ENCODE measurements around the gene NSUN3. TPM values are rescaled to one million over a fixed set of nuclear protein-coding genes. Genes with fewer than 3 reads are reported as not detected.

NSUN3 gene
- total and polyA plus RNA-seq, 12 donors = 3.1 to 18.9 (median 12.1) TPM

DNA sequence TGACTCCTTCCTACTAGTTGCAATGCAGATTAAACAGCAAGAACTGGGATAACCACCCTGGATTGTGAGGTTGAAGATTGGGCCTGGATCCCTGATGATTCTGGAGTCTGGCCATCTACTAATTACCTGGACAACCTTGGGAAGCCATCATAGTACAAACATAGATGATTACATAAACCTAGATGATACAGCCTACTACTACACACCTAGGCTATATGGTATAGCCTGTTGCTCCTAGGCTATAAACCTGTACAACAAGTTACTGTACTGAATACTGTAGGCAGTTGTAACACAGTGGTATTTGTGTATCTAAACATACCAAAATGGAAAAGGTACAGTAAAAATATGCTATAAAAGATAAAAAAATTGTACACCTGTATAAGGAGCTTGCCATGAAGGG, 48.0 kb downstream of the NSUN3 start:
- H3K4me1 ChIP-seq (replicated peaks in 1 of 2) = no peaks in the 10 kb centered on the region
- intact Hi-C loops (cut with DNase I) = no loop called here
- H3K4me3 ChIP-seq = no peak overlapping the region
- no peaks in the 10 kb centered on the region for H3K9me3 ChIP-seq (replicated peaks in 1 of 3)
- H3K27ac ChIP-seq = no peak overlapping the region
- H3K27me3 ChIP-seq = no peaks in the 10 kb centered on the region
- TF ChIP-seq POLR2A (IDR thresholded peaks at IDR 0.05) = no peak
- TF ChIP-seq, protein P1, sequence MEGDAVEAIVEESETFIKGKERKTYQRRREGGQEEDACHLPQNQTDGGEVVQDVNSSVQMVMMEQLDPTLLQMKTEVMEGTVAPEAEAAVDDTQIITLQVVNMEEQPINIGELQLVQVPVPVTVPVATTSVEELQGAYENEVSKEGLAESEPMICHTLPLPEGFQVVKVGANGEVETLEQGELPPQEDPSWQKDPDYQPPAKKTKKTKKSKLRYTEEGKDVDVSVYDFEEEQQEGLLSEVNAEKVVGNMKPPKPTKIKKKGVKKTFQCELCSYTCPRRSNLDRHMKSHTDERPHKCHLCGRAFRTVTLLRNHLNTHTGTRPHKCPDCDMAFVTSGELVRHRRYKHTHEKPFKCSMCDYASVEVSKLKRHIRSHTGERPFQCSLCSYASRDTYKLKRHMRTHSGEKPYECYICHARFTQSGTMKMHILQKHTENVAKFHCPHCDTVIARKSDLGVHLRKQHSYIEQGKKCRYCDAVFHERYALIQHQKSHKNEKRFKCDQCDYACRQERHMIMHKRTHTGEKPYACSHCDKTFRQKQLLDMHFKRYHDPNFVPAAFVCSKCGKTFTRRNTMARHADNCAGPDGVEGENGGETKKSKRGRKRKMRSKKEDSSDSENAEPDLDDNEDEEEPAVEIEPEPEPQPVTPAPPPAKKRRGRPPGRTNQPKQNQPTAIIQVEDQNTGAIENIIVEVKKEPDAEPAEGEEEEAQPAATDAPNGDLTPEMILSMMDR (IDR thresholded peaks at IDR 0.05) = no peak
- no peaks in the 10 kb centered on the region for H3K36me3 ChIP-seq (replicated peaks in 1 of 2)
- no peak for DNase-seq

GRCh38 chr3:94114666-94115065, 51.8 kb downstream of the NSUN3 start:
- WGBS, 4 donors = 92 to 96% (median 94%) methylated on average over 5 of the region's 5 CpGs
- no peak for TF ChIP-seq POLR2A (IDR thresholded peaks at IDR 0.05)
- TF ChIP-seq, protein P1 (IDR thresholded peaks at IDR 0.05) = no peak
- Histone ChIP-seq H3K4me3 (no peak overlapping the region), H3K27me3 (no peaks in the 10 kb centered on the region), H3K9me3 (replicated peaks in 1 of 3) (no peaks in the 10 kb centered on the region), H3K27ac (no peak overlapping the region), H3K4me1 (replicated peaks in 1 of 2) (peaks cover 0 to 9% of the 10 kb centered on the region in 2 donors), H3K36me3 (replicated peaks in 1 of 2) (no peaks in the 10 kb centered on the region)
- no peak for DNase-seq
- intact Hi-C loops (cut with DNase I) = no loop called here

DNA sequence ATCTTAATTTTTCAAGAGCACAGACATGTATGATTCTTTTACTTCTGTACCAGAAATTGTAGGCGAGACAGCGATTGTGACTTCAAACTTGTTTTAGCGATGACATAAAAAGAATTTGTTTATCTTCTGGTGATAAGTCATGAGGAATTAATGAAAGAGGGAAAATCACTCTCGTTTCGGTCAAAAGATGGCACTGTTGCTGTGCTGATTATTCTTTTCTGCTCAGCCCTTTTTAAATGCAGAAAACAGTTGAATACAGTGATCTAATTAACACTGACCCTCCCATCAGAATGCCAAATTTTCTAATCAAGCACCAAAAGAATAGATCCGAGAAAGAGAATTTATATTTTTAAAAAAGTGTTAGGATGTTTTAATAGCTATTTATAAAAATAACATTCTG, 52.6 kb downstream of the NSUN3 start:
- no peaks in the 10 kb centered on the region for H3K9me3 ChIP-seq (replicated peaks in 1 of 3)
- H3K36me3 ChIP-seq (replicated peaks in 1 of 2) = no peaks in the 10 kb centered on the region
- intact Hi-C loops (cut with DNase I) = no loop called here
- peaks cover 0 to 9% of the 10 kb centered on the region in 2 donors for H3K4me1 ChIP-seq (replicated peaks in 1 of 2)
- no peaks in the 10 kb centered on the region for H3K27me3 ChIP-seq
- 62 to 69% (median 64%) methylated on average over 6 of the region's 6 CpGs for WGBS, 4 donors
- H3K4me3 ChIP-seq = no peak overlapping the region
- H3K27ac ChIP-seq = no peak overlapping the region
- DNase-seq = no peak
- TF ChIP-seq, protein P1 (IDR thresholded peaks at IDR 0.05) = peak in 1 of 6 experiments; percentile 31
- no peak for TF ChIP-seq POLR2A (IDR thresholded peaks at IDR 0.05)

DNA sequence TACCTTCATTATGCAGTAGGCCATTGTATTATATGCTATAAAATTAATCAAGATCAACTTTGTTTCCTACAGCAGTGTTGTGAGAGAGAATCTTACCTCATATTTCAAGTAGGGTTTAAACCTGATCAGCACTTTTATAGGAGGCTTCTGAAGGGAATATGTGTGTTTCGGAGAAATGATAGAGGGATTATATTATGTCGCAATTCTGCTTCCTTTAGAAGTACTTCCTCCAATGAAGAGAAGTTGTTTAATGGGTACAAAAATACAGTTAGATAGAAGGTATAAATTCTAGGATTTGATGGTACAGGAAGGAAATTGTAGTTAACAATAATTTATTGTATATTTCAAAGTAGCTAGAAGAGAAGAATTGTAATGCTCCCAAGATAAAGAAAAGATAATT, 54.9 kb downstream of the NSUN3 start:
- TF ChIP-seq, protein P1 (IDR thresholded peaks at IDR 0.05) = no peak
- TF ChIP-seq POLR2A (IDR thresholded peaks at IDR 0.05) = no peak
- H3K4me3 ChIP-seq = no peak overlapping the region
- H3K27me3 ChIP-seq = no peaks in the 10 kb centered on the region
- H3K27ac ChIP-seq = no peak overlapping the region
- H3K36me3 ChIP-seq (replicated peaks in 1 of 2) = no peaks in the 10 kb centered on the region
- WGBS, 4 donors = 85 to 89% (median 88%) methylated on average over 2 of the region's 2 CpGs
- intact Hi-C loops (cut with DNase I) = no loop called here
- no peak for DNase-seq
- no peaks in the 10 kb centered on the region for H3K9me3 ChIP-seq (replicated peaks in 1 of 3)
- H3K4me1 ChIP-seq (replicated peaks in 1 of 2) = peaks cover 0 to 9% of the 10 kb centered on the region in 2 donors

Measured in adrenal gland (tissue), 12 donors.